Mucosa of descending colon (tissue), 3 donors: Measurements from ENCODE around the gene MAML2. TPM values are rescaled to one million over a fixed set of nuclear protein-coding genes. Genes with fewer than 3 reads are reported as not detected.
A peak's percentile ranks its signal among the peaks of the same experiment; 100 is the strongest.

ENCODE experiments used
- ATAC-seq: fragments of 200-7000 bp; cut with Tn5 transposase; one replicate; pipeline ENCODE4 v1.9.1; 2020; ENCODE audit warnings: mild to moderate bottlenecking, moderate library complexity
- DNase-seq, 3 donors: peaks; one replicate each; pipeline ENCODE4 v3.0.0-alpha.2; 2020
- H3K36me3 ChIP-seq: fragments of 200-600 bp; one replicate; pipeline ENCODE4 v1.8.0; 2021; ENCODE audit warnings: low read depth, mild to moderate bottlenecking
- H3K4me1 ChIP-seq: fragments of 200-600 bp; one replicate; pipeline ENCODE4 v1.8.0; 2021; ENCODE audit warnings: low read depth, mild to moderate bottlenecking
- H3K4me3 ChIP-seq: fragments of 200-600 bp; one replicate; pipeline ENCODE4 v1.8.0; 2021; ENCODE audit warnings: mild to moderate bottlenecking
- H3K9me3 ChIP-seq: fragments of 200-600 bp; one replicate; pipeline ENCODE4 v1.8.0; 2021; ENCODE audit warnings: mild to moderate bottlenecking
- intact Hi-C, 2 donors: fragments of 100-400 bp; cut with DNase I in 1 of 2; cut with micrococcal nuclease in 1 of 2; formaldehyde crosslinking; loops; one replicate each; pipeline versions ENCODE4 v1.11.0 to v1.11.1; 2022; cut with DNase I, micrococcal nuclease
- total RNA-seq, 3 donors: library from RNA; stranded (reverse); fragmentation: NEBNext Ultra II Directional in 2 of 3; extraction: Animal tissue kit (Norgen Biotek cat#: 25700) in 2 of 3; gene quantifications; one replicate each; pipeline versions ENCODE4 v1.2.1 to v1.2.4, GENCODE V29; 2021 to 2023
- TF ChIP-seq, protein P1 (sequence below): fragments of 200-600 bp; IDR thresholded peaks from one replicate; pipeline ENCODE4 v1.8.0; 2022; ENCODE audit warnings: antibody characterized with exemption, mild to moderate bottlenecking
- donor health status: DM: no; HTN: no; CAD: no; lungs with moderate emphysema.
- donor health status: DM: no; HTN: no; CAD: no.
- donor health status: DM: no; HTN: yes; CAD: no.

The MAML2 gene
- total RNA-seq, 3 donors from 2014 or later, result 15.2 to 26.4 (median 15.8) TPM

DNA sequence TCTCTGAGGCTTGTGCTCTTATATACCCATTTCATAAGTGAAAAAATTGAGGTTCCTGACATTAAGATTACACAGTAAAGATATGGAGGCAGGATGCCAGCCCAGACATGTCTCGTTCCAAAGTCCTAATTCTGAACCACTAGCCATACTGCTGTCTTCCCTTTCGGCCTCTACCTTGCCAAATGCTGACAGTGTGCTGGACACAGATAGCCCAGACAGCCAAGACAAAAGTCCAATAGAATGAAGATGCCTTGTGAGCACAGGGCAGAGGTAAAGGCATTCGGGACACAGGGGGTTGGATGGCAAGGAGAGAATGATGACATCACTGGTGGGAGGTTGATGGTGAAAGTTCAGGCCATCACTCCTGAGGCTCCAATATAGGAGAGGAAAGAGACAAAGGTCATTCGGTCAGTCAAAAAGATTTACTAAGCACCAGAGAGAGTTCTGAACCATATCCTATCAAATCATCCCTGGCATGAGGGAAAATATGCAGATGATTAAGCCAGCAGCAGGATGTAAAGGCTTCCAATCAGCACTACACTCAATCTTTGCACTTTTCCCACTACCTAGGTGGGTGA is 245.1 kb downstream of the MAML2 start:
- intact Hi-C loops, result no loop called here
- DNase-seq, result peak in 2 of 3 donors; percentile 29 to 32
- H3K4me3 ChIP-seq, result no peak overlapping the region
- H3K36me3 ChIP-seq, result no peaks in the 10 kb centered on the region
- TF ChIP-seq, protein P1, sequence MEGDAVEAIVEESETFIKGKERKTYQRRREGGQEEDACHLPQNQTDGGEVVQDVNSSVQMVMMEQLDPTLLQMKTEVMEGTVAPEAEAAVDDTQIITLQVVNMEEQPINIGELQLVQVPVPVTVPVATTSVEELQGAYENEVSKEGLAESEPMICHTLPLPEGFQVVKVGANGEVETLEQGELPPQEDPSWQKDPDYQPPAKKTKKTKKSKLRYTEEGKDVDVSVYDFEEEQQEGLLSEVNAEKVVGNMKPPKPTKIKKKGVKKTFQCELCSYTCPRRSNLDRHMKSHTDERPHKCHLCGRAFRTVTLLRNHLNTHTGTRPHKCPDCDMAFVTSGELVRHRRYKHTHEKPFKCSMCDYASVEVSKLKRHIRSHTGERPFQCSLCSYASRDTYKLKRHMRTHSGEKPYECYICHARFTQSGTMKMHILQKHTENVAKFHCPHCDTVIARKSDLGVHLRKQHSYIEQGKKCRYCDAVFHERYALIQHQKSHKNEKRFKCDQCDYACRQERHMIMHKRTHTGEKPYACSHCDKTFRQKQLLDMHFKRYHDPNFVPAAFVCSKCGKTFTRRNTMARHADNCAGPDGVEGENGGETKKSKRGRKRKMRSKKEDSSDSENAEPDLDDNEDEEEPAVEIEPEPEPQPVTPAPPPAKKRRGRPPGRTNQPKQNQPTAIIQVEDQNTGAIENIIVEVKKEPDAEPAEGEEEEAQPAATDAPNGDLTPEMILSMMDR, result no peak
- peak; percentile 45 for ATAC-seq
- H3K9me3 ChIP-seq, result no peaks in the 10 kb centered on the region
- H3K4me1 ChIP-seq, result peaks cover 31% of the 10 kb centered on the region

- ATAC-seq, result peak; percentile 17
Measured at GRCh38 chr11:96096360-96096759, 246.6 kb downstream of the MAML2 start.

DNA sequence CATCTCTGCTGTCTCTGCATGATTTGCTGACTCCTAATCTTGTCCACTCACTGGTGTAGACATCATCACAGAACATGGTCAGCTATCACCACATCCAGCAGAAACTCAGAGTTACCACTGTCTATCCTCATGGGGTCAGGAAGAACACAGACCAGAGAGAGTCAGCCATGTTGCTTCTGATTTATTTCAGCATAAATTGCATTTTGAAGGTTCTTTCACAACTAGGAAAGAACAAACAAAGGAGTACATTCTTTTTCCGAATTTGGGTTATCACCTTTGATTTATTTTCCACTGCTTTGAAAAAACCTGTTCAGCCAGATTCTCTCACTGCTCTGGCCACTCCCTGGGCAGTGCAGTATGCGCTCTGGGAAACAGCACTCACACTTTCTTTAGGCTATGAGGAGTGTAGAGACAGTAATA is 247.1 kb downstream of the MAML2 start:
- no peaks in the 10 kb centered on the region for H3K36me3 ChIP-seq
- peaks cover 29% of the 10 kb centered on the region for H3K4me1 ChIP-seq
- intact Hi-C loops, result no loop called here
- DNase-seq (peak in 2 of 3 donors; percentile 33 to 57), ATAC-seq (peak; percentile 83)
- H3K4me3 ChIP-seq, result no peak overlapping the region
- TF ChIP-seq, protein P1, result no peak
- no peaks in the 10 kb centered on the region for H3K9me3 ChIP-seq

More at GRCh38 chr11:96096360-96096759, 246.6 kb downstream of the MAML2 start:
- TF ChIP-seq, protein P1, result no peak
- H3K9me3 ChIP-seq, result no peaks in the 10 kb centered on the region
- DNase-seq, result no peak
- intact Hi-C loops, result no loop called here
- no peak overlapping the region for H3K4me3 ChIP-seq
- H3K36me3 ChIP-seq, result no peaks in the 10 kb centered on the region
- peaks cover 29% of the 10 kb centered on the region for H3K4me1 ChIP-seq

DNA sequence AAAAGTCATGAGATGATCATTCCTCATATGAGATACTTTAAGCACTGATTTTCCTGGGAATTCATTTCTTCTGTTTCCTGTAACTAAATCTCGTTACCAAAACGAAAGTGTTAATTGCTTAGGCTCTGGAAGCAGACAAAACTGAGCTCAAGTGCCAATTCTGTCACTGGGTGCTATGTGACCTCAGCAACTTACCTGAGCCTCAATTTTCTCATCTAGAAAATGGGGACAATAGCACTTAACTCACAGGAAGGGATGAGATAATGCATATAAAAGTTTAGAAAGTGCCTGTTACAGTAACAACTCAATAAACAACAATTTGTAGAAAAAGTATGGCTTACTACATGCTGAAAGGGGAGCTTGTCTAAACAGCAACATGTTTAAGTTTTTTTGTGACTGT is 248.8 kb downstream of the MAML2 start:
- TF ChIP-seq, protein P1, result no peak
- no peak overlapping the region for H3K4me3 ChIP-seq
- no peak for ATAC-seq
- H3K9me3 ChIP-seq, result no peaks in the 10 kb centered on the region
- no peak for DNase-seq
- intact Hi-C loops, result no loop called here
- H3K36me3 ChIP-seq, result no peaks in the 10 kb centered on the region
- peaks cover 29% of the 10 kb centered on the region for H3K4me1 ChIP-seq

DNA sequence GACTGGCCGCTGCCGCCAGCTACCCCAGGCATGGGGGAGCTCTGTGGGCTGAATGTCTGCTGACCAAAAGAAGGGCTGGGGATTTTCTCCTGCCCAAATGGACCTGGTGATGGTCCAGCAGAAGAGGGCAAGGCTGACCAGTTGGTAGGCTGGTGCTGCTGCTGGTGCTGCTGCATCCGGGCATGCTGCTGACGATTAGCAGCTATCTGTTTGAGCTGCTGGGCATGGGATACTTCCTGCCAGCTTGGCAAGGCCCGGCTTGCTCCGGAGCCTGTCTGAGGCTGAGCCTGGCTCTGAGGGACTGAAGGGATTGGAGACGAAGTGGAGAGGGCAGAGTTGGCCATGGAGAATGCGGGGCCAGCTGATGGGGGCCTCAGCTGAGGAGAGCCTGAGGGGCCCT is 250.5 kb downstream of the MAML2 start:
- intact Hi-C loops, result no loop called here
- peaks cover 17% of the 10 kb centered on the region for H3K4me1 ChIP-seq
- no peak for ATAC-seq
- no peak overlapping the region for H3K4me3 ChIP-seq
- TF ChIP-seq, protein P1, result no peak
- no peaks in the 10 kb centered on the region for H3K36me3 ChIP-seq
- DNase-seq, result no peak
- H3K9me3 ChIP-seq, result no peaks in the 10 kb centered on the region

GRCh38 chr11:96091476-96091875 is 251.5 kb downstream of the MAML2 start:
- no peak for DNase-seq
- intact Hi-C loops, result no loop called here
- TF ChIP-seq, protein P1, result no peak
- Histone ChIP-seq H3K4me3 (no peak overlapping the region), H3K4me1 (peaks cover 15% of the 10 kb centered on the region), H3K9me3 (no peaks in the 10 kb centered on the region), H3K36me3 (no peaks in the 10 kb centered on the region)
- ATAC-seq, result peak; percentile 32
